Epithelial cell of esophagus (primary cell): ENCODE data around the gene C6orf62.
"Not testable (repeated sequence)": the region's sequence is repeated elsewhere in the genome, so short reads cannot be mapped to it uniquely, and the experiment has no call there.

Experiments used
- DNase-seq: peaks from one replicate; pipeline ENCODE4 v3.0.0; 2010; ENCODE audit warnings: low read depth
- H3K4me3 ChIP-seq: 2 replicates; pipeline ENCODE4 v1.5.1; 2011; ENCODE audit warnings: mild to moderate bottlenecking, low read length, control low read depth
- TF ChIP-seq, protein P1 (sequence below): IDR thresholded peaks from 2 replicates; pipeline ENCODE4 v1.5.1; 2011; ENCODE audit warnings: low read depth, mild to moderate bottlenecking, low read length, control low read depth, inconsistent platforms; ENCODE audit not compliant: insufficient read depth; ENCODE audit errors: missing control alignments

The C6orf62 gene

GRCh38 chr6:24752917-24753492 is 34.1 kb upstream of the C6orf62 start:
- H3K4me3 ChIP-seq: no peak overlapping the region
- DNase-seq: peak; percentile 12
- TF ChIP-seq, protein P1, sequence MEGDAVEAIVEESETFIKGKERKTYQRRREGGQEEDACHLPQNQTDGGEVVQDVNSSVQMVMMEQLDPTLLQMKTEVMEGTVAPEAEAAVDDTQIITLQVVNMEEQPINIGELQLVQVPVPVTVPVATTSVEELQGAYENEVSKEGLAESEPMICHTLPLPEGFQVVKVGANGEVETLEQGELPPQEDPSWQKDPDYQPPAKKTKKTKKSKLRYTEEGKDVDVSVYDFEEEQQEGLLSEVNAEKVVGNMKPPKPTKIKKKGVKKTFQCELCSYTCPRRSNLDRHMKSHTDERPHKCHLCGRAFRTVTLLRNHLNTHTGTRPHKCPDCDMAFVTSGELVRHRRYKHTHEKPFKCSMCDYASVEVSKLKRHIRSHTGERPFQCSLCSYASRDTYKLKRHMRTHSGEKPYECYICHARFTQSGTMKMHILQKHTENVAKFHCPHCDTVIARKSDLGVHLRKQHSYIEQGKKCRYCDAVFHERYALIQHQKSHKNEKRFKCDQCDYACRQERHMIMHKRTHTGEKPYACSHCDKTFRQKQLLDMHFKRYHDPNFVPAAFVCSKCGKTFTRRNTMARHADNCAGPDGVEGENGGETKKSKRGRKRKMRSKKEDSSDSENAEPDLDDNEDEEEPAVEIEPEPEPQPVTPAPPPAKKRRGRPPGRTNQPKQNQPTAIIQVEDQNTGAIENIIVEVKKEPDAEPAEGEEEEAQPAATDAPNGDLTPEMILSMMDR: no peak

DNA sequence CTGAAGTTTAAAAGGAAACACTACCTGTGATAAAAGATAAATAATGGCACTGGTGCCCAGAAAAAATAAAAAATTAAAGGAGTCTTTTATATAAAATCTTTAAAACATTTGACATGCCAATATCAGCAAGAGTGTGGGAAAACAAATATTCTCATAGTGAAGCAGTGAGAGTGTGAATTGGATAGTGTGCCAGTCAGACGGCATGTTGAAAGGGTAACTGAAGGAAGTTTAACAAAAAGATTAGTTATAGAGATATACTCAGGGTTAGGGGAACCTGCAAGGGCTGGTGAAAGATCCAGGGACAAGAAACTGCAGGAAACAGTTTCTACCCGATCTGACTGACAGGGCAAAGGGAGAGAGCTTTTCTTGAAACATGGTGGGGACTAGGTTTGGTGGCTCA is 33.5 kb upstream of the C6orf62 start:
- TF ChIP-seq, protein P1: no peak
- DNase-seq: no peak
- H3K4me3 ChIP-seq: no peak overlapping the region

GRCh38 chr6:24750878-24751277 is 31.9 kb upstream of the C6orf62 start:
- not testable (repeated sequence) for H3K4me3 ChIP-seq, DNase-seq

- DNase-seq: no peak
- TF ChIP-seq, protein P1: no peak
- H3K4me3 ChIP-seq: no peak overlapping the region
Observed at GRCh38 chr6:24749297-24749696, 30.3 kb upstream of the C6orf62 start.

GRCh38 chr6:24744911-24745310 is 26.0 kb upstream of the C6orf62 start:
- no peak for DNase-seq
- TF ChIP-seq, protein P1: no peak
- no peak overlapping the region for H3K4me3 ChIP-seq

DNA sequence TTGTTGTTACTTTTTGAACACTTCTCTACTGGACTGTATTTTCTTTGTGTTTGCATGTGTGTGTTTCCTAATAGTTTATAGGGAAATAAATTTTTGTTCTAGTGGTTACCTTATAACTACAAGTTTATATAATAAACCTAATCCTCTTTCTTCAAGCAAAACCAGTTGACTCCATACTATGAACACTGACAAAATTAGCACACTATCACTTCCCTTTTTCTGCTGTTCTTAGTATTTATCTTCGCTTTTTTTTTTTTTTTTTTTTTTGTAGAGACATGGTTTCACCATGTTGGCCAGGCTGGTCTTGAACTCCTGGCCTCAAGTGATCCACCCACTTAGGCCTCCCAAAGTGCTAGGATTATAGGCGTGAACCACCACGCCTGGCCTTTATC is 25.0 kb upstream of the C6orf62 start:
- no peak for DNase-seq
- TF ChIP-seq, protein P1: no peak
- H3K4me3 ChIP-seq: no peak overlapping the region

DNA sequence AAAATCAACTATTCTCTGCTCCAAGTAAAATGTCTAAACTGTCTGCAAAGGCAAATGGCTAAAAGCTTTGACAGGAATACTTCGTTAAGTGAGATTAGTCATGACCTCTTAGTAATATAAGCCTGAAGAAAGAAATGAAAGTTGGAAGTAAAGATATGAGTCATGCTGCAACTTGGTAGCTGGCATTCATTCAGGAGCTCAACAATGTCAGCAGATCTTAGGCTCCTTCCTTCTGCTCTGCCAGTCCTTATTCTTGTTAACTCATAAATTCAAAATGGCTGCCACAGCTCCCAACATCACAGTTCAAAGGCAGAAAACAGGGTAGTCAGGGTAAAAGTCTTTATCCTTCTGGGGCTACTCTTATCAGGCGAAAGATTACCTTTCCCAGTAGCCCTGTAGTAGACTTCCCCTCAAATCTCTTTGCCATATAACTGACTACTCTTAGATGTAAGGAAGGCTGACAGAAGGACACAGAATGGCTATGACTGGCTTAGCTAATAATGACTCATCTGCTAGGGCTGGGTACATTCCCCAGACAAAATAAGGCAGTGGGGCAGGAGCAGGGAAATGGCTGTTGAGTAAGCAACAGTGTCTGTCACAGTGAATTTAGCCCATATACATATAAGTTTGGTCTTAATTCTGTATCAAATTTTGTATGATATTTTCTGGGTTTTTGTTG is 24.4 kb upstream of the C6orf62 start:
- TF ChIP-seq, protein P1: no peak
- peak; percentile 95 for DNase-seq
- peak overlapping the region; percentile 21 for H3K4me3 ChIP-seq
